Type B pancreatic cell (in vitro differentiated cells): ENCODE results near the gene GFOD1. TPM values are rescaled to one million over a fixed set of nuclear protein-coding genes. Genes with fewer than 3 reads are reported as not detected.
"Not testable (repeated sequence)": the region's sequence is repeated elsewhere in the genome, so short reads cannot be mapped to it uniquely, and the experiment has no call there.

Experiments
- DNase-seq: peaks from one replicate; pipeline ENCODE4 v3.0.0; 2021; ENCODE audit warnings: mixed read lengths; ENCODE audit not compliant: unreplicated experiment; ENCODE audit errors: extremely low spot score
- H3K27ac Mint-ChIP-seq: 2 replicates; pipeline ENCODE4 v1.8.0; 2021; ENCODE audit warnings: mild to moderate bottlenecking, mixed read lengths
- H3K27me3 Mint-ChIP-seq: 2 replicates; pipeline ENCODE4 v1.8.0; 2021; ENCODE audit warnings: mixed read lengths
- H3K36me3 Mint-ChIP-seq: 2 replicates; pipeline ENCODE4 v1.8.0; 2021; ENCODE audit warnings: mixed read lengths
- H3K4me1 Mint-ChIP-seq: one replicate; pipeline ENCODE4 v1.8.0; 2021; ENCODE audit warnings: mixed read lengths; ENCODE audit not compliant: unreplicated experiment
- H3K4me3 Mint-ChIP-seq: 2 replicates; pipeline ENCODE4 v1.8.0; 2021; ENCODE audit warnings: mild to moderate bottlenecking, mixed read lengths
- H3K9me3 Mint-ChIP-seq: 2 replicates; pipeline ENCODE4 v1.8.0; 2021; ENCODE audit warnings: mixed read lengths
- total RNA-seq: library from RNA; stranded (reverse); gene quantifications from 2 replicates; pipeline ENCODE4 v1.2.1, GENCODE V29; 2021; ENCODE audit warnings: low replicate concordance
- TF ChIP-seq, protein P1 (sequence below): fragments of 200-600 bp; sonication (generic); conservative IDR thresholded peaks from 2 replicates; pipeline ENCODE4 v1.5.0; 2021; ENCODE audit warnings: antibody characterized with exemption, mild to moderate bottlenecking

The GFOD1 gene
- total RNA-seq, 1 donor from 2014 or later, result 4.8 TPM

DNA sequence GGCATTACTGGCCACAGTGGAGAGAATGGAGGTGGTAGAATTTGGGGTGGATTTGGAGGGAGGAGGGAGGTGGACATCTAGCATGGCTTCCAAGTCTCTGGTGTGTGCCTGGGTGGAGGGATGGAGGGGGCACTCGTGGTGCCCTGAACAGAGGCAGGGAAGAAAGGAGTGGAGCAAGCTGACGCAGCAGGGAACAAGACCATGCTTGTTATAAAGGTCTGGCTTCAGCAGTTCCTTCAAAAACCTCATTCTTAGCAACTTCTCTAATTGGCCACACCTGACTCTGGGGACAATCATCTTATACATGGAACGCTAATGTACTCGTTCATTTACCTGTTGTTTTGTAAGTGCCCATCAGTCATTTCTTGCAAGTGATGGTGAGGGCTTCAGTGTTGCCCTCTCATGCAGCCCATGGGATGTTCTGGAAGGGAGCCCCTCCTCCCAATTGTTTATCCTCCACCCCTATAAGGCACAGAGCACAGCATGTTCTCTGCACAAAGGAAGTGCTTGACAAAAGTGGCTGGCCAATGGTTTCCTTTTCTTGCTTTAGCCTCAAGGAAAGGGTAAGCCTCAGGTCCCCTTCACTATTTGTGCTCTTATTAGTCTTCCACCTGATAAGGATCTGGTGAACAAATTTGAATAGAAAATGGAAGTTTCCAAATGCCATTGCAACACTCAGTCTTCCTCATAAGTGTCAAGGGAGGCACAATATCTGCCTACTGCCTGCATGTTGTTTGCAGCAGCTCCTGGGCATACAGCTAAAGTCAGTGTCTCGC, 39.3 kb downstream of the GFOD1 start:
- Mint-ChIP-seq H3K27ac (no peak overlapping the region), H3K4me3 (no peak overlapping the region), H3K4me1 (peaks cover 12% of the 10 kb centered on the region), H3K36me3 (no peaks in the 10 kb centered on the region), H3K9me3 (no peaks in the 10 kb centered on the region), H3K27me3 (peaks cover 3% of the 10 kb centered on the region)
- DNase-seq, result no peak
- TF ChIP-seq, protein P1, sequence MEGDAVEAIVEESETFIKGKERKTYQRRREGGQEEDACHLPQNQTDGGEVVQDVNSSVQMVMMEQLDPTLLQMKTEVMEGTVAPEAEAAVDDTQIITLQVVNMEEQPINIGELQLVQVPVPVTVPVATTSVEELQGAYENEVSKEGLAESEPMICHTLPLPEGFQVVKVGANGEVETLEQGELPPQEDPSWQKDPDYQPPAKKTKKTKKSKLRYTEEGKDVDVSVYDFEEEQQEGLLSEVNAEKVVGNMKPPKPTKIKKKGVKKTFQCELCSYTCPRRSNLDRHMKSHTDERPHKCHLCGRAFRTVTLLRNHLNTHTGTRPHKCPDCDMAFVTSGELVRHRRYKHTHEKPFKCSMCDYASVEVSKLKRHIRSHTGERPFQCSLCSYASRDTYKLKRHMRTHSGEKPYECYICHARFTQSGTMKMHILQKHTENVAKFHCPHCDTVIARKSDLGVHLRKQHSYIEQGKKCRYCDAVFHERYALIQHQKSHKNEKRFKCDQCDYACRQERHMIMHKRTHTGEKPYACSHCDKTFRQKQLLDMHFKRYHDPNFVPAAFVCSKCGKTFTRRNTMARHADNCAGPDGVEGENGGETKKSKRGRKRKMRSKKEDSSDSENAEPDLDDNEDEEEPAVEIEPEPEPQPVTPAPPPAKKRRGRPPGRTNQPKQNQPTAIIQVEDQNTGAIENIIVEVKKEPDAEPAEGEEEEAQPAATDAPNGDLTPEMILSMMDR, result no peak

DNA sequence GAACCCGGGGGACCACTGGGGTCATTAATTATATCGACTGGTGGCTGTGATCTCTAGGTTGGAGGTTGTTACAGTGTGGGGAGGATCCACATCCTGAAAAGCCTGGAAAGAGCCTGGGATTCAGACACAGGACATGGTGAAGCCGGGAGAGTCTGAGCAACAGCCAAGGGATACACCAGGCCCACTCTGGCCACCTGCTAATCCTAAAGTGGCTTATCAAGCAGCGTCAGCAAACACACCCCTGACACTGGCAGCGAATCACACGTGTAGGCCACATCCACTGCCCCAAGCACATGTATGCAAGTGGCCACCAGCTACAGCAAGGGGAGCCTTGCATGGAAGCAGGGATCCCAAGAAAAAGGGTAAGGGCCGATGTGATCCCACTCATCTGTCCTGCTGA, 41.0 kb downstream of the GFOD1 start:
- Mint-ChIP-seq H3K36me3 (no peaks in the 10 kb centered on the region), H3K27ac (no peak overlapping the region), H3K27me3 (peaks cover 3% of the 10 kb centered on the region), H3K4me1 (peaks cover 12% of the 10 kb centered on the region), H3K9me3 (no peaks in the 10 kb centered on the region), H3K4me3 (no peak overlapping the region)
- TF ChIP-seq, protein P1, result no peak
- no peak for DNase-seq

DNA sequence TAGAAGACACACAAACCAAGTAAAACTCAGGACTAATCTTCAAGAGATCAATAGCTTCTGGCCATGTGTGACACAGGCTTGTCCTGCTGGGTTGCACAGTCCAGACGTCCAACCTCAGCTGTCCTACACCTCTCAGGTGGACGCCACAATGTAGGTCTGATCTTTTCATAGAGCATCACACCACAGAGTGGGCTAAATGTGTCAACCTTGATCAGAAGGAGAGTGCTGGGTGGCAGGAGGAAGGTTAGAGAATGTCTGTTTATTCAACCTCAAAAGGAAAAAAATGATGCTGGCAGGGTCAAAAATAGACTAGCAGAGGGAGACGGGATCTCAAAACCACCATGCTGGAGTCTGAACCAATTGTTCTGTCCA, 41.7 kb downstream of the GFOD1 start:
- no peak for DNase-seq
- TF ChIP-seq, protein P1, result no peak
- peaks cover 3% of the 10 kb centered on the region for H3K27me3 Mint-ChIP-seq
- H3K27ac Mint-ChIP-seq, result no peak overlapping the region
- H3K9me3 Mint-ChIP-seq, result no peaks in the 10 kb centered on the region
- H3K4me1 Mint-ChIP-seq, result peaks cover 15% of the 10 kb centered on the region
- no peaks in the 10 kb centered on the region for H3K36me3 Mint-ChIP-seq
- no peak overlapping the region for H3K4me3 Mint-ChIP-seq

DNA sequence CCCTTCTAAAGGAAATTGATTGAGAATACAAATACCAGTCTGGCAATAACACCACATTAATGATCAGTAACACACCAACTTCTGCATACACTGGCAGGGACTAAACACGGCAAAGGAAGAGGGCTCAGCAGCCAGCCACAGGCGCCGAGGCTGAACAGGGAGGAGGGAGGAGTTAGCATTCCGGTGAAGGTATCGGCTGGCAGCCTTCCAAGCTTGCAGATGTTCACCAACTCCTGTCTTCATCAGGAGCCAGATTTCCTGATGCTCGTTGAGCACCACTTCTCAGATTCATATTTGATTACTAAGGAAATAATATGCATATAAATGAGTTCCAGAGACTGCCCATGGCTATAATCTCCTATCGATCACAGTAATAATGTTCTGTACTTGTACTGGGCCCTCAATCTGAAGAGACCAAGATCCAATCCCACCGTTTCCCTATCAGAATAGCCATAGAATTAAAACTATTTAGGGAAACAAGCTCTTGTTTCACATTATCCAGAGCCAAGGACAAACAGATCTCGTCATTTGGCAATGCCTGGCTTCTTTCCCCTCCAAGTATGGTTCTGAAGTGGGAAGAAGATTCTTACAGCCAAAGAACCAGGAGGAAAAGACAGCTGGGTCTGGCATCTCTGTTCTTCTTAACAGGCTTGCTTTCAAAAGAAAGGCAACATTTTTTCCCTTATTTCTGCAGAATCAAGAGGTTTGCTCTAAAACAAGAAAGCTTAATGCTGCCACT, 42.2 kb downstream of the GFOD1 start:
- Mint-ChIP-seq H3K27ac (no peak overlapping the region), H3K4me3 (no peak overlapping the region), H3K4me1 (peaks cover 16% of the 10 kb centered on the region), H3K9me3 (no peaks in the 10 kb centered on the region), H3K27me3 (peaks cover 3% of the 10 kb centered on the region), H3K36me3 (no peaks in the 10 kb centered on the region)
- TF ChIP-seq, protein P1, result no peak
- no peak for DNase-seq

DNA sequence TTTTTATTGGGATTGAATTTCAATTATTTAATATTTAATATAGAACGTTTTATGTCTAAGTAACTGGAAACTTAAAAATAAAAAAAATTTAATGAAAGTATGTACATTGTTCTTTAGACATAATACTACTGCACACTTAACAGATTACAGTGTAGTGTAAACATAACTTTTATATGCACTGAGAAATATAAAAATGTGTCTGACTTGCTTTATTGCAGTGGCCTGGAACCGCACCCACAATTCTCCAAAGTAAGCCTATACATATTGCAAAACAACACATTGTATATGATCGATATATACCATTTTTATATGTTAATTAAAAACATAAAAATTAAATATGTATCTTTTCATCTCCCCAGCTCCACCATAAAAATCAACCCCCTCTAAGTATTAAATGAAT, 42.8 kb downstream of the GFOD1 start:
- H3K27me3 Mint-ChIP-seq, result peaks cover 3% of the 10 kb centered on the region
- TF ChIP-seq, protein P1, result no peak
- H3K27ac Mint-ChIP-seq, result no peak overlapping the region
- no peak overlapping the region for H3K4me3 Mint-ChIP-seq
- H3K9me3 Mint-ChIP-seq, result no peaks in the 10 kb centered on the region
- H3K36me3 Mint-ChIP-seq, result no peaks in the 10 kb centered on the region
- no peak for DNase-seq
- H3K4me1 Mint-ChIP-seq, result peaks cover 16% of the 10 kb centered on the region

DNA sequence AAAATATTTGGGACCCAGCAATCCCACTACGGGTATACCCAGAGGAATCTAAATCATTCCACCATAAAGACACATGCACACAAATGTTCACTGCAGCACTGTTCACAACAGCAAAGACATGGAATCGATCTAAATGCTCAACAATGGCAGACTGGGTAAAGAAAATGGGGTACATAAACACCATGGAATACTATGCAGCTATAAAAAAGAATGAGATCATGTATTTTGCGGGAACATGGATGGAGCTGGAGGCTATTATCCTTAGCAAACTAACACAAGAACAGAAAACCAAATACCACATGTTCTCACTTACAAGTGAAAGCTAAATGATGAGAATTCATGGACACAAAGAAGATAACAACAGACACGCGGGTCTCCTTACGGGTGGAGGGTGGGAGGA, 43.4 kb downstream of the GFOD1 start:
- peaks cover 16% of the 10 kb centered on the region for H3K4me1 Mint-ChIP-seq
- H3K4me3 Mint-ChIP-seq, result not testable (repeated sequence)

More for the DNA sequence above, 43.4 kb downstream of the GFOD1 start:
- H3K27ac Mint-ChIP-seq, DNase-seq, H3K27me3 Mint-ChIP-seq, H3K9me3 Mint-ChIP-seq, H3K36me3 Mint-ChIP-seq: not testable (repeated sequence)
